Measurements from ENCODE around the gene CD40.

DNA sequence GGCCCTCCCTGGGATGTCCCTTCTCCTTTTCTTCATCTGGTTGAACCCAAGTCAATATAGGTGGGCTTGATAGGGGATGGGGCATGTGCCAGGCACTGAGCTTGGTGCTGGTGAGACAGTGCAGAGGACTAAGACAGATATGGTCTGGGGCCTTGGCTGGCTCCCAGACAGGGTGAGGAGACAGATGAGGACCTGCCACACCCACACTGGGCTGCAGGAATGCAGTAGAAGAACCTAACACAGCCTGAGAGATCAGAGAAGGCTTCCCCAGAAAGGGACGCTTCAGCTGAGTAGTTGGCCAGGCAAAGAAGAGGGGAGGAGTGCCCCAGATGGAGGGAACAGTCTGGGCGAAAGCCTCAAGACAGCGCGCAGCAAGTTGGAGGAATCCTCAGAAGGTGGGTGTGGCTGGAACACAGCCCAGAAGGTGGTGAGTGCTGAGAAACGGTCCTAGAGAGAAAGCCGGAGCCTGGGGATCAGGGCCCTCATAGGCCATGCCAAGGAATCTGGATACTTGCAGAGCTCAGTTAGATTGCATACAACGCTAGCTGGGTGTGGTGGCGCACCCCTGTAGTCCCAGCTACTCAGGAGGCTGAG is 26.4 kb downstream of the CD40 start:
- TF ChIP-seq, protein P1, sequence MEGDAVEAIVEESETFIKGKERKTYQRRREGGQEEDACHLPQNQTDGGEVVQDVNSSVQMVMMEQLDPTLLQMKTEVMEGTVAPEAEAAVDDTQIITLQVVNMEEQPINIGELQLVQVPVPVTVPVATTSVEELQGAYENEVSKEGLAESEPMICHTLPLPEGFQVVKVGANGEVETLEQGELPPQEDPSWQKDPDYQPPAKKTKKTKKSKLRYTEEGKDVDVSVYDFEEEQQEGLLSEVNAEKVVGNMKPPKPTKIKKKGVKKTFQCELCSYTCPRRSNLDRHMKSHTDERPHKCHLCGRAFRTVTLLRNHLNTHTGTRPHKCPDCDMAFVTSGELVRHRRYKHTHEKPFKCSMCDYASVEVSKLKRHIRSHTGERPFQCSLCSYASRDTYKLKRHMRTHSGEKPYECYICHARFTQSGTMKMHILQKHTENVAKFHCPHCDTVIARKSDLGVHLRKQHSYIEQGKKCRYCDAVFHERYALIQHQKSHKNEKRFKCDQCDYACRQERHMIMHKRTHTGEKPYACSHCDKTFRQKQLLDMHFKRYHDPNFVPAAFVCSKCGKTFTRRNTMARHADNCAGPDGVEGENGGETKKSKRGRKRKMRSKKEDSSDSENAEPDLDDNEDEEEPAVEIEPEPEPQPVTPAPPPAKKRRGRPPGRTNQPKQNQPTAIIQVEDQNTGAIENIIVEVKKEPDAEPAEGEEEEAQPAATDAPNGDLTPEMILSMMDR (conservative IDR thresholded peaks at IDR 0.05; ENCODE audit: low read length) = no peak
- TF ChIP-seq EZH2phosphoT487 (IDR thresholded peaks at IDR 0.05; ENCODE audit: borderline replicate concordance) = no peak
